ENCODE measurements around the gene BCAS3.
"Not testable (repeated sequence)": the region's sequence is repeated elsewhere in the genome, so short reads cannot be mapped to it uniquely, and the experiment has no call there.

Gene BCAS3

DNA sequence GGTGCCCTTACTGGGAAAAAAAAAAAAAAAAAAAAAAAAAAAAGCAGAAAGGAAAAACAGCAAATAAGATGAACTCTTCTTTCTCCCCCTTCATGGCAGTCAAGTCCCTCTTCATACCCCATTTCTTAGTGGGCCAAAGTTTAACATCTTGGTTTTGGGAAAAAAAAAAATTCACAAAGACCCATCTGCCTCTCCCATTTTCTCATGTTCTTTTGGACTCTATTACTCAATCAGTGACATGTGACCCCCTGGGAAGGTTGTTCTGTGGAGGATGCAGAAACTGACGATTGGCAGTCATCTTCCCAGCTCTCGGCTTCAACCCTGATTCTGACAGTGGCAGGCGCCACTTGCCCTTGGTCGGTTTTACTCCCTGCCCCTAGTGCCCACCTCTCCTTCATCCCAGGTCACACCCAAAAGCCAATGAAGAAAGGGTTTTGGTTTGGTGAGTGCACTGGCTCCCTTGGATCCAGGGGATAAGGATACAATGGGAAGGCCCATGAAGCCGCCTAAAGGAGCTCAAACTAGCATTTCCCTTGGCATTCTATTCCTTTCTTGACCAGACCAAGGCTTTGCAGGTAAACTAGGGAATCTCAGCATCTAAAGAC lies 661.3 kb downstream of the BCAS3 start:
- DNase-seq (ENCODE audit: low spot score), result no peak

DNA sequence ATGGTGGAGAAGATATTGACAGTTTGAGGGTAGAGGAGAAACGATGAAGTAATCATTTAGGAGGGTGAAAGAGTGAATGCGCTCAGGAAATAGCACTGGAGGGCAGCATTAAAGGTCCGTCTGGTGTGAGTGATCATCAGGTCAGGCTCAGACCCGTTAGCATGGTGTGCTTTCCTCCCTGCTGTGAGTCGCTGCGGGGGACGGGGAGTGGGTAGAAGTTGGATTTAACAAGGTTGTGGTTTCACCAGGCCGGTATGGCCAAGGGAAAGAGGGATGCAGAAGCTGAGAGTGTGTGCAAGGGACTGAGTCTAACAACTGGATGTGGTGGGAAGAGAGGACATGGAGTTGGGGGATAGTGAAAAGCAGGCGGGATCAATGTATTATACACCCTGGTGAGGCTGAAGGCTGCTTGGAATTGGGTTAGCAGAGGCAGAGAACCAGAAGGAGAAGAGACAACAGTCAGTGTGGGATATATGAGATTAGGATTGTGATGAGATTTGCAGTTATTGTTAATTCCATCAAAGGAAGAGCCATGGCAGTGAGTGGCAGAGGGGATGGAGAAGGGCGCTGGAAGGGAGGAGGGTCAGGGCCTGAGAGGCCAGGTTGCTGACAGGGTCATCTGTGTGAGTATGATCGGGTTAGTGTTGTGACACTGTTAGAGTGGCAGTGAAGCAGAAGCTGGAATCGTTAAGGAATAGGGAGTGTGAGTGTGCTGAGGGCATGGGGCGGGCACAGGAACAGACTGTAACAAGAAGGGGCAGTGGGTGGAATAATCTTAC lies 663.0 kb downstream of the BCAS3 start:
- no peak for DNase-seq (ENCODE audit: low spot score)

GRCh38 chr17:61343576-61343975 lies 665.9 kb downstream of the BCAS3 start:
- DNase-seq (ENCODE audit: low spot score), result no peak

DNA sequence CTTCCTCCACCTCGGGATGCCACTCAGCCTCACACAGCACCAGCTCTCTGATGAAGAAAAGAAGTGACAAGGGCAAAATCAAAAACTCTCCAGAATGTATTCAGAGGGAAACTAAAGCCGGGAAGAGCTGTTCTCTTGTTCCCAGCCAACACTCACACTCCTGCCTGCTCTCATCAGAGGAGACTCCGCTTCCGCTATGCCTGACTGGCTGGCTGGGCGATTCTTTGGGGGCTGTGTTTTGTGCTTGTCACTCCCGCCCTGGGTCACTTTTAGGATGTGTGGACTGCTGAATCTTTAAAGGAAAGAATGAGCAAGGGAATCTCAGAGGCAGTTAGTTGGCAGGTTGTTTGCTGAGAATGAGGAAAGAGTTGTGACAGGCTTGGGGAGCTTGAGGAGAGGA lies 667.4 kb downstream of the BCAS3 start:
- DNase-seq (ENCODE audit: low spot score), result no peak

GRCh38 chr17:61345825-61346666 lies 668.4 kb downstream of the BCAS3 start:
- DNase-seq (ENCODE audit: low spot score), result no peak

- DNase-seq (ENCODE audit: low spot score), result no peak
These were observed 671.7 kb downstream of the BCAS3 start for GRCh38 chr17:61349350-61349749.

- no peak for DNase-seq (ENCODE audit: low spot score)
These were observed 674.2 kb downstream of the BCAS3 start for GRCh38 chr17:61351745-61352407.

GRCh38 chr17:61352408-61352770 lies 674.7 kb downstream of the BCAS3 start:
- no peak for DNase-seq (ENCODE audit: low spot score)

DNA sequence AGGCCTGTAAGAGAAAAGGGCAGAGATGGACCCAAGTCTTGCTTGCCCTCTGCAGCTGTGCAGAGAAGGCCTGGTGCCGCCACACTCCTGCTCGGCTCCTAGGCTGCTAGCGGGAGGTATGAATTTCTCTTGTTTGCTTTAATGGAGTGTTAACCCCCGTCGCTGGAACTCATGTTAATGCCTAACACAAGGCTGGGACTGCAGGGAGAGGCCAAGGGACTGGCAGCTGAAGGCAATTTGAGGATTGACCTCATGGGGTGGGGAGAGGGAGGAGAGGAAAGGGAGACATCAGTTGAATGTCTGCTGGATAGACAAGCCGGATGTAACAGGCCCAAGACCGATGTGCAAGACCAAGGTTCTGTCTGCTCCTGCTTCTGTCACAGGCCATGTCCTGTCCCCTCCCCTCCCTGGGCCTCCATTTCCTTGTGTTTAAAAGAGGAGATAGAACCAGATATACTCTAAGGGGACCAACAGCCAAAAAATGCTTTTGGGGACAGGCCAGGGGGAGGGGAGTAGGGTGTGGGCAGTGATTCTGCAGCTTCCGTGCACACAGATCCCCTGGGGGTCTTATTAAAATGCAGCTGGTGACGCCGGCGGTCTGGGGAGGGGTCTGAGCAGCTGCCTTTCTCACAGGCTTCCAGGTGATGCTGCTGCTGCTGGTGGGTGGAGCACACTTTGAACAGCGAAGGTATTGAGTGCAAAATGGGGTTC lies 675.3 kb downstream of the BCAS3 start:
- DNase-seq (ENCODE audit: low spot score), result no peak

- DNase-seq (ENCODE audit: low spot score), result no peak
These were observed 676.0 kb downstream of the BCAS3 start for GRCh38 chr17:61353615-61354014.

- peak; percentile 36 for DNase-seq (ENCODE audit: low spot score)
These were observed 677.5 kb downstream of the BCAS3 start for GRCh38 chr17:61354895-61355874.

DNA sequence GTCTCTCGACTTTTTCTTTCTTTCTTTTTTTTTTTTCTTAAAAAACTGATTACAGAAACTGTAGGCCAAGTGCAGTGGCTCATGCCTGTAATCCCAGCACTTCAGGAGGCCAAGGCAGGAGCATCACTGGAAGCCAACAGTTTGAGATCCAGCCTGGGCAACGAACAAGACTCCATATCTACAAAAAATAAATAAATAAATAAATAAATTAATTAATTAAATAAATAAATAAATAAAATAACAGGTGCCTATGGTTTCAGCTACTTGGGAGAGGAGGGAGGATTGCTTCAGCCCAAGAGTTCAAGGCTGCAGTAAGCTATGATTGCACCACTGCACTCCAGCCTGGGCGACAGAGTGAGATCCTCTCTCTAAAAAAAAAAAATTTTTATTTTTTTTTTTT lies 679.4 kb downstream of the BCAS3 start:
- not testable (repeated sequence) for DNase-seq (ENCODE audit: low spot score)

DNA sequence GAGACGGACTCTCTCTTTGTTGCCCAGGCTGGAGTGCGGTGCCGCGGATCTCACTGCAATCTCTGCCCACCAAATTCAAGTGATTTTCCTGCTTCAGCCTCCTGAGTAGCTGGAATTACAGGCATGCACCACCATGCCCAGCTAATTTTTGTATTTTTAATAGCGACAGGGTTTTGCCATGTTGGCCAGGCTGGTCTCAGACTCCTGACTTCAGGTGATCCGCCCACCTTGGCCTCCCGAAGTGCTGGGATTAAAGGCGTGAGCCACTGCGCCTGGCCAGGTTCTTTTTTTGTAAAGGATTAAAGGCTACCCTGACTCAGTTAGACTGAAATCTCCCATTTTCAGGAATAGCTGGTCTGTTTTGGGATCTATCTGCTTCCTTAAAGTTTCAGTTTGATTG lies 681.9 kb downstream of the BCAS3 start:
- DNase-seq (ENCODE audit: low spot score), result not testable (repeated sequence)

- no peak for DNase-seq (ENCODE audit: low spot score)
These were observed 682.8 kb downstream of the BCAS3 start for GRCh38 chr17:61360318-61360943.

DNA sequence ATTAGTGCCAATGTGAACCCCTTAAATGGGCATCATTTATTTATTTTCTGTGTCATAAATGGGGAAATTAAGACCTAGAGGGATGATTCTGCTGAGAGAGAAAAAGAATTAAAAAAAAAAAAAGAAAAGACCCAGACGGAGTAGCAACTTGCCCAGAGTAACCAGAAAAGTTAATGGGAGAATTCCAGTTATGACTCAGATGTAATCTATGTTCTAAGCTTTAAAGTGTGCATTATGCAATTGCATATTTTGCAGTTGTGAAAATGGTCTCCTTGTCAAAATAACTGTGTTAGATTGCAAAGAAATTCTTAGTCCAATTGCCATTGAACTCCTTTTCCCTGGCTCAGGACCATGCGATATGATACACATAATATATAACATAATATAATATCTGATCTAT lies 683.4 kb downstream of the BCAS3 start:
- no peak for DNase-seq (ENCODE audit: low spot score)

- DNase-seq (ENCODE audit: low spot score), result no peak
These were observed 684.7 kb downstream of the BCAS3 start for GRCh38 chr17:61362396-61362795.

GRCh38 chr17:61362852-61363600 lies 685.4 kb downstream of the BCAS3 start:
- DNase-seq (ENCODE audit: low spot score), result no peak

DNA sequence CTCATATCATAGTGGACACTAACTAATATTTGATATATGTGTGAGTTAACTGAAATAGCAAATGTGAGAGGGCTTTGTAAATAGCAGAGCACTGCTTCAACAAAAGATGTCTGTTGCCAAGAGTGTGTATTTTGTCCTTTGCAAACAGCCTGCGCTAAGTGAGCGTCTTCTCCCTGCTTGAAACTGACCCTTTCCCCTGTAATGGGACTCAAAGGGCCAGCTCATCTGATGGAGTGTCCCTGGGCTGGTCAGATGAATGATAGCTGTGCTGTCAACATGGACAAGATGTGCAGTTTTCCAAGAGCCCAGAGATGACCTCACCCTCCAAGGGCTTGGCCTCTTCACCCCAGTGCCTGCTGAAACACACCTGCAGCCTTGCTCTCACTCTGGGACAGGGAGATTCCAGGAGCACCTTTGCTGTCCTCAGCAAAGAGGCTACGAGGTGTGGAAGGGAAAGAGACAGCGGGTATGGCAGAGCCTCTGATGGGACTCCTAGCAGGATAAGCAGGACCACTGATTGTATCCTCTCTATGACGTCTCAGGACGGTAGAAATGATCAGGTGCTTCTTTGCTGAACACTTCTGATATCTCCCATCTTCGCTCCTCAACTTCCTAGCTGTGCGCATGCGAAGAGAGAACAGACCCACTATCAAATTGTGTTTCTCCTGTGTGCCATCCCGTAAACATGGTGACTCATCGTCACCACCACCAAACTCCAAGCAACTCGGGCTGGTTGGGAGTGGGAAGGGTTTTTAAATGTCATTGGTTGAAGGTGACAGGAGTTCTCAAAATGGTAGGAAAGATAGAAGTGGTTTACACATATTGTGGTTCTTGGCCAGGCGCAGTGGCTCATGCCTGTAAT lies 686.2 kb downstream of the BCAS3 start:
- no peak for DNase-seq (ENCODE audit: low spot score)
